Endometrial microvascular endothelial cells (primary cell): Measurements from ENCODE around the gene CAND2. TPM values are rescaled to one million over a fixed set of nuclear protein-coding genes. Genes with fewer than 3 reads are reported as not detected.
"Not testable (repeated sequence)": the region's sequence is repeated elsewhere in the genome, so short reads cannot be mapped to it uniquely, and the experiment has no call there.

Source experiments
- in situ Hi-C: cut with HindIII; loops from 2 replicates; pipeline ENCODE4 v1.10.0; 2017; ENCODE audit warnings: low sequenced_read_pairs, low pct_unique_long_range_greater_than_20kb; ENCODE audit errors: inconsistent ontology term
- total RNA-seq: library from RNA; depleted of rRNA; stranded (reverse); fragments of >200 nt; gene quantifications from one replicate; pipeline ENCODE4 v1.2.3, GENCODE V29; 2015; ENCODE audit errors: inconsistent ontology term

The CAND2 gene
- total RNA-seq, 1 donor from 2014 or later = 0.74 TPM

DNA sequence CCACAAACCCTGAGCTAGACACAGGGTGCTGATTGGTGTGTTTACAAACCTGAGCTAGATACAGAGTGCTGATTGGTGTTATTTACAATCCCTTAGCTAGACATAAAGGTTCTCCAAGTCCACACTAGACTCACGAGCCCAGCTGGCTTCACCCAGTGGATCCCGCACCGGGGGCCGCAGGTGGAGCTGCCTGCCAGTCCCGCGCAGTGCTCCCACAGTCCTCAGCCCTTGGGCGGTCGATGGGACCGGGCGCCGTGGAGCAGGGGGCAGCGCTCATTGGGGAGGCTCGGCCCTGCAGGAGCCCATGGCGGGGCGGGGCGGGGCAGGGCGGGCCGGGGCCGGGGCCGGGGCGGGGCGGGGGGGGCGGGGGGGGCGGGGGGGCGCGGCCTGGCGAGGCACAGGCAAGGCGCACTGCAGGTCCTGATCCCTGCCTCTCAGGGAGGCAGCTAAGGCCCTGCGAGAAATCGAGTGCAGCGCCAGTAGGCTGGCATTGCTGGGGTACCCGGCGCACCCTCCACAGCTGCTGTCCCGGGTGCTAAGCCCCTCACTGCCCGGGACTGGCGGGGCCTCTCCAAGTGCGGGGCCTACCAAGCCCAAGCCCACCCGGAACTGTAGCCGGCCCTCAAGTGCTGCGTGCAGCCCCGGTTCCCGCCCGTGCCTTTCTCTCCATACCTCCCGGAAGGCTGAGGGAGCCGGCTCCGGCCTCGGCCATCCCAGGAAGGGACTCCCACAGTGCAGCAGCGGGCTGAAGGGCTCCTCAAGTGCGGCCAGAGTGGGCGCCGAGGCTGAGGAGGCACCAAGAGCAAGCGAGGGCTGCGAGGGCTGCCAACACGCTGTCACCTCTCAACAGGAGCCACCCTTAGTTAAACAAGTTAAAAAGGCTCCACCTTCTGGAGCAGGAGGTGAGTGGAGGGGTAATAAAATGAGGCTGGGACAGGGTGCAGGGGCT lies 27.6 kb upstream of the CAND2 start:
- in situ Hi-C loops = no loop called here

DNA sequence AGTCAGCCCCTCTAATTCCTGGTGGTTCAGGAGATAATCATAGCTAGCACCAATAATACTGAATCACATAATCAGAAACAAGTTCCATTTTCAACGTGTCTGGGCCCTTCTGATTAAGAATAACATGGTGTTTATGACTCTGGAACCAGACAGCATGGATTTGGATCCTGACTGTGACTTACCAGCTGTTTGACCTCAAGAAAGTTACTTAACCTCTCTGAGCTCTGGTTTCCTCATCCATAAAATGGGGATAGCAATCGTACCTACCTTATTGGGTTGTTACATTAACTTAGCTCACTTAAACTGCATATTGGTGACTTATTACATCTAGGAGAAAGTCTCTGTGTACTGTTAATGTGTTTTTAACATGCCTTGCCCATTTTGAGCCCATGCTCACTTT lies 26.7 kb upstream of the CAND2 start:
- in situ Hi-C loops = no loop called here

DNA sequence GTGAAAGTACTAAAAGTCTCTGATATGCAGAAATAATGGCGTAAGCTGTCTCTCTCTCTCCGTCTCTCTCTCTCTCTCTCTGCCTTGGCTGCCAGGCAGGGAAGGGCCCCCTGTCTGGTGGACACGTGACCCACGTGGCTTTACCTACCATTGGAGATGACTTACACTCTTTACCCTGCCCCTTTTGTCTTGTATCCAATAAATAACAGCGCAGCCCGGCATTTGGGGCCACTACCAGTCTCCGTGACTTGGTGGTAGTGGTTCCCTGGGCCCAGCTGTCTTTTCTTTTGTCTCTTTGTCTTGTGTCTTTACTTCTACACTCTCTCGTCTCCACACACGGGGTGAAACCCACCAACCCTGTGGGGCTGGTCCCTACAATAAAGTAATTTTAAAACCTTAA lies 25.2 kb upstream of the CAND2 start:
- in situ Hi-C loops = no loop called here

DNA sequence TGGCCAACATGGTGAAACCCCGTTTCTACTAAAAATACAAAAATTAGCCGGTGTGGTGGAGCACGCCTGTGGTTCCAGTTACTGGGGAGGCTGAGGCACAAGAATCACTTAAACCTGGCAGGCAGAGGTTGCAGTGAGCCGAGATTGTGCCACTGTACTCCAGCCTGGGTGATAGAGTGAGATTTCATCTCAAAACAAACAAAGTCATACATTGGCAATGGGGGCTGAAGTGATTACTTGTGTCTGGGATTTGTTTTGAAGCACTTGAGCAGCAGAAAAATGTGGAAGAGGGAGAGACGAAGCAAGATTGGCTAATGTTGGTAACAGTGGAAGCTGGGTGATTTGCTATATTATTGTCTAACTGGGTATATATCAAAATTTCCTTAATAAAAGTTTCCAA lies 24.0 kb upstream of the CAND2 start:
- in situ Hi-C loops = no loop called here

DNA sequence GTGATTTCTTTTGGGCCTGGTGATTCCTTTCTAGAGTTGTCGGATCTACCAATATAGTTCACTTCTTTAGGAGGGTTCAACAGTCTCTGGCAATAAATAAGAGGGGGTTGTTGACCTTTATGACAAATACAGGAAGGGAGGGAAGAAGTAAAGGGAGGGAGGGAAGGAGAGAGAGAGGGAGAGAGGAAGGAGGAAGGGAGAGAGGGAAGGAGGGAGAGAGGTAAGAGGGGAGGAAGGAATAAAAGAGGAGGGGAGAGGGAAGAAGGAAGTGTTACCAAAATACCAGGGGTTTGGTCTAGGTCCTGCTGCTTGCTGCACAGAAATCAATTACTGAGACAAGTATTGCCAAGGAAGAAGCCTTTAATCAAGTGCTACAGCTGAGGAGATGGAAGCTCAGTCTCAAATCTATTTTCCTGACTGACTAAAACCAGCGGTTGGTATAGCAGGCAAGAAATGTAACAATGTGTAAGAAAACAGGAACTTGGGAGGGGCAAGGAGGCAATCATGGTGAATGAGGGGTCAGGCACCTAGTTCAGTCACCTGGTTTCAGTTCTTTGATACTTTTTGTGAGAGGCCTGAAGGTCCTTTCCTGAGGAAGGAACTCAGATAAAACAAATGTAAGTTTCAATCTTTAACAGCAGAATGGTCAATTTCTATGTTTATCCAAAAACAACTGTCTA lies 23.3 kb upstream of the CAND2 start:
- in situ Hi-C loops = no loop called here

DNA sequence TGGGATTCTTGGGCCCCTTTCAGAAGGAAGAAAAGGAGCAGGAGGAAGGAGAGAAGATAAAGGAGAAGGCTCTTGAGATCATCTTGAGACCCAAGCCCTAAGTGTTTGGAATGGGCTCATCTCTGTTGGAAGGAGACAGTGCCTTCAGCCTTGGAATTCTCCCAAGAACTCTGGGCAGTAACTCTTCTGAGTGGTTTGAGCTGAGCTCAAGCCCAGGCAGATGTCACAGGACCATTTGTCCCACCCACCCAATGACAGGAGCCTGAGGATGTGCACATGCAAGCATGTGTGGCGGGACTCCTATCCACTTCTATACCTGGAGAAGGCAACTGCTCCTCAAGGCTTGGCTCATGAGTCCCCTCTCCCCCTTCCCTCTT lies 22.8 kb upstream of the CAND2 start:
- in situ Hi-C loops = no loop called here

DNA sequence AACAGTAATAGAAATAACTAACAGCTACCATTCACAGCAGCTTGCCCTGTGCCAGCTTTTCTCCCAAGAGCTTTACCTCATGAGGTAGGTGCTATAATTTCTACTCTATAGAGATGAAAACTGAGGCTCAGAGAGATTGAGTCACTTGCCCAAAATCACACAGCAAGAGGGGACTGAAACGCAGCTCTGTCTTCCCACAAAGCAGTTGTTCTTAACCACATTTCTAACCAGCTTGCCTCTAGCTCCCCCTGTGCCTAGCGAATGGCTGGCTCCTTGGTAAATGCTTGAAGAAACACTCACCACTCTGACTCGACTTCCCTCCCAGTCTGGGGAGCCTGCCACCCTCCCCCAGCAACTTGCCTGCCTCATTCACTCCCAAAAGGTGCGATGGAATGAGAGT lies 21.9 kb upstream of the CAND2 start:
- in situ Hi-C loops = no loop called here

DNA sequence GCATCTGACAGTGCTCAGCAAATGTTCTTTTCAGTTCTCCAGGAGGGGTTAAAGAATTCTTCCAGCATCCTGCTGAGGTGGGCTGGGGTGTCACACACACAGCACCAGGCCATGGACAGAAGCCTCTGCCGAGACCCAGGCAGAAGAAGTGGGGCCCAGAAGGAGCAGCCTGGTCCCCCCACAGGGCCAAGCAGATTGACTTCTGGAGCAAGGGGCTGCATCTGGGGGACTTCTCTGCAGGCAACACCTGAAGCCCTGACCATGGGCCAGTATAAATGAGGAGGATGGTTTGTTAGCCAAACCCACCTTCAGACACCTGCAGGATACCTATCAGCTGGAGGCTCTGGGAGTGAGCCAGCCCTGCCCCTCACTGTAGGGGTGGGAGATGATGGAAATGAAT lies 21.3 kb upstream of the CAND2 start:
- in situ Hi-C loops = no loop called here

DNA sequence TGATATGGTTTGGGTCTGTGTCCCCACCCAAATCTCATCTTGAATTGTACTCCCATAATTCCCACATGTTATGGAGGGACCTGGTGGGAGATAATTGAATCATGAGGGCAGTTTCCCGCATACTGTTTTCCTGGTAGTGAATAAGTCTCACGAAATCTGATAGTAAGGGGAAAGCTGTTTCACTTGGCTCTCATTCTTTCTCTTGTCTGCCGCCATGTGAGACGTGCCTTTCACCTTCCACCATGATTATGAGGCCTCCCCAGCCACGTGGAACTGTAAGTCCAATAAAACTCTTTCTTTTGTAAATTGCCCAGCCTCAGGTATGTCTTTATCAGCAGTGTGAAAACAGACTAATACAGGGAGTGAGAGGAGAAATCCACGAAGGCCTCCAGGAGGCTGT lies 20.5 kb upstream of the CAND2 start:
- in situ Hi-C loops = not testable (repeated sequence)

DNA sequence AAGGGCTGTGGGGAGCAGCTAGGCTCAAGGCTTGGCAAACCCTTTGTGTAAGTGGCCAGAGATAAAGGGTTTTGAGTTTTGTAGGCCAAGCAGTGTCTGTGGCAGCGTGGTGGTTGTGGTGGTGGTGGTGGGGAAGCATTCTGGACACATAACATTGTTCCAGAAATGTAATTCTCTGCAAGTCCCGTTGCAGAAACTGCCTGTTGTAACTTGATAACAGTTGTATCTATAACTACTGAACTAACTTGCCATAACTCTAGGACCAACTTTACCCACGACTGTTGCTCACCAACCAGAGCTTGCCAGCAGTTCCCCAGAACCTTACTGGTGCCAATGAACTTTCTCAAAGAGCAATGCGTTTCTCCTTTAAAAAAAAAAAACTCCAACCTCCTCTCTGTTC lies 19.3 kb upstream of the CAND2 start:
- in situ Hi-C loops = no loop called here

DNA sequence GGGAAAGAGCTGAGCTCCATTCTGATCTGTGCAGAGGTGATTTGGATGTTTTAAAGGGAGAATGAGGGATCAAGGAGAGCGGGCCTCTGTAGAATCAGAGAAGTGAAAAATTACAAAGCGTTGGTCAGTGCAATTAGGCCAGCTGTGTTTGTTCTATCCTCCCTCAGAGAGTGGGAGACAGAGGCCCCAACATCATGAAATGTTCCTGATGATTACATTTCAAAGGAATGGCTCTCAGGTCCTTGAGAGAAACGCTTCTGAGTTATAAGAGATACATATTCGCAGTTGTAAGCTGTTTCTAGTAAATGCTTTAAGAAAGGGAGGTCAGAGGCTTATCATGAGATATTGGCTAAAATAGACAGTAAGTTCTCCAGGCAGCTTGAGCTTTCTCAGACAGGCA lies 15.7 kb upstream of the CAND2 start:
- in situ Hi-C loops = no loop called here

DNA sequence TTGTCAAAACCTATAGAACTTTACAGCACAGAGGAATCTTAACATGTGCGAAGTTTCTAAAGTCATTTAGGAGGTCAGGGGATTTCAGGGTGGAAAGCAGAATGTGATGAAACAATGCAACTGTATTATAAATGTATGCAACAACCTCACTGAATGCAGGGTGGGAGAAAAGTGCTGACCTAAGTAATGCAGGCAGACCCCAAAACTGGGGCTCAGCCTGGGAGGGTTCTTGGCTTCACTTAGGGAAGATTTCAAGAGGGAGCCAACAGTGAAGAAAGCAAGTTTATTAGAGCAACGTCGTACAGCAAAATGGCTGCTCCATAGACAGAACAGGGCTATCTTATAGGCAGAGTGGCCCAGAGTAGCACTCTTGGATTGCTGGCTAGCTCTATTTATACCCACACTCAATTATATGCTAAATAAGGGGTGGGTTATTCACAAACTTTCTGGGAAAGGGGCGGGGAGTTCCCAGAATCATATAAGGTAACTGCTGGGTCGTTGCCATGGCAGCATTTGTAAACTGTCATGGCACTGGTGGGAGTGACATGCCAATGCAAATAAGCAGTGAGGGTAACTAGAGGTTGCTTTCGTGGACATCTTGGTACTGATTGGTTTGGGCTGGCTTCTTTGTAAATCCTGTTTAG lies 14.2 kb upstream of the CAND2 start:
- in situ Hi-C loops = no loop called here

DNA sequence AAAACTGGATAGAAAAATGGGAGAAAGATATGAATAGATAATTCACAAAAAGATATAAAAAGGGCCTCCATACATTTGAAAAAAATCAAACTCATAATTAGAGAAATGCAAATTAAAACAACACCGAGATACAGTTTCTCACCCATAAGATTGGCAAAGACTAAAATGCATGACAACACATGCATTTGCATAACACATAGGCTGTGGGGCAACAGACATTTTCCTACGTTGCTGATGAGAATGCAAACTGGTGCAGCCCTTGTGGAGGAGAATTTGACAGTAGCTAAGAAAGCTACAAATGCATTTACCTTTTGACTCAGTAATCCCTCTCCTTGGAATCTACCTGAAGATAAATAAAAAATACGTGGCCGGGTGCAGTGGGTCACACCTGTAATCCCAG lies 11.4 kb upstream of the CAND2 start:
- in situ Hi-C loops = no loop called here

DNA sequence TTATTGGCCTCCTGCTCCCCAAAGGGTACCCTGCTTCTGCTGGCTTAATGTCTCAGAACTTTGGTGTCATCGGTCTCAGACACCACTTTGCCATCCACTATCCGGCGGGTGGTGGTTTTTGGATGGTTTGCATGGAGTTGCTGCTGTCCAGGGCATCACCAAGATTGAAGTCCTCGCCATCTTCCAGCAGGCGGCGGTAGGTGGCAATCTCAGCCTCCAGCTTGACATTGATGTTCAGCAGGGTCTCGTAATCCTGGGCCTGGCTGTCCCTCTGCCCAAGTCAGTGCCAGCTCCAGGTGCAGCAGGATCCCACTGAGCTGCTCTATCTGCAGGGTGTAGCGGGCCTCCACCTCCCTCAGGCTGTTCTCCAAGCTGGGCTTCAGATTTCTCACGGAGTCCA lies 9.1 kb upstream of the CAND2 start:
- in situ Hi-C loops = not testable (repeated sequence)

DNA sequence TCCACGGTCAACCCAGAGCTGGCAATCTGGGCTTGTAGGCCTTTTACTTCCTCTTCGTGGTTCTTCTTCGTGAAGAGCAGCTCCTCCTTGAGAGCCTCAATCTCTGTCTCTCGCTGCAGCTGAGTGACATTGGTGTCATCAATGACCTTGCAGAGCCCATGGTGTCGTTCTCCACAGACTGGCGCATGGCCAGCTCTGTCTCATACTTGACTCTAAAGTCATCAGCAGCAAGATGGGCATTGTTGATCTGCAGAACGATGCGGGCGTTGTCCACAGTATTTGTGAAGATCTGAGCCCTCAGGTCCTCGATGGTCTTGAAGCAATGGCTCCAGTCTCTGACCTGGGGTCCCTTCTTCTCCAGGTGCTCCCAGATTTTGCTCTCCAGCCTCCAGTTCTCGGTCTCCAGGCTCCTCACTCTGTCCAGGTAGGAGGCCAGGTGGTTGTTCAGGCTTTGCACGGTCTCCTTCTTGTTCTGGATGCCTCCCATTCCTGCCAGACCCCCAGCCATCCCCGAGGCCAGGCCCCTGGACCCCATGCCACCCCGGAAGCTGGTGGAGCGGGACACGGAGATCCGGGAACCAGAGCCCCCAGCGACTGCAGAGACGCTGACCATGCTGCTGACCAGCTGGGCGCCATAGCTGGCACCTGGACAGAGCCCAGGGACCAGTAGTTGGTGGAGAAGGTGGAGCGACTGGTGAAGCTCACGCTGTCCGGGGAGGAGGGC lies 8.4 kb upstream of the CAND2 start:
- in situ Hi-C loops = not testable (repeated sequence)

DNA sequence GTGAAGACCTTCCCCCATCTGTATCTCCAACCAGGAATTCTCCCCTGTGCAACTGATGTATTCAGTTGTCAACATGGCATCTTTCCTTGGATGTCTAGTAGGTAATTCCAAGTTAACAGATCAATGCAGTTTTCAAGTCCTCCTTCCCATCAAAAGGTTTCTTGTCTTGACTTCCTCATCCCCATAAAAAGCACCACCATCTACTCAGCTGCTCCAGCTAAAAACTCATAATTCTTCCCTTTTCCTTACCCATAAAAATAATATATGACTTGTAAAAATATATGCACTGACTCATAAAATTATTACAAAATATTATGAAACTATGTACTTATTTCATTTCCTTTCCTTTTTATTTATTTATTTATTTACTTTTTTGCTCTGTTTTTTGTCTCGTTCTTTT lies 5.0 kb upstream of the CAND2 start:
- in situ Hi-C loops = no loop called here

DNA sequence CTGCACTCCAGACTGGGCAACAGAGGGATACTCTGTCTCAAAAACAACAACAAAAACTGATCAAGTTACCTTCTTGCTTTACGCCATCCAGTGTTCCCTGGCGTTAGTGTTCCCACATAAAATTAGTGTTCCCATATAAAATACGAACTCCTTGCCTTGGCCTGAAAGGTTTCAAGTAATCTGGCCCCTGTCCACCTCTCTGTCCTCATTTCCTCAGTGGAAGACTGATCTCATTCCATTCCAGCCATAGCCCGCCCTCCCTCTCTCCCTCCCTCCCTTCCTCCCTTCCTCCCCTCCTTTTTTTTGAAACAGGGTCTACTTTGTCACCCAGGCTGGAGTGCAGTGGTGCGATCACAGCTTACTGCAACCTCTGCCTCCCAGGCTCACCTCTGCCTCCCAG lies 2.8 kb upstream of the CAND2 start:
- in situ Hi-C loops = no loop called here

DNA sequence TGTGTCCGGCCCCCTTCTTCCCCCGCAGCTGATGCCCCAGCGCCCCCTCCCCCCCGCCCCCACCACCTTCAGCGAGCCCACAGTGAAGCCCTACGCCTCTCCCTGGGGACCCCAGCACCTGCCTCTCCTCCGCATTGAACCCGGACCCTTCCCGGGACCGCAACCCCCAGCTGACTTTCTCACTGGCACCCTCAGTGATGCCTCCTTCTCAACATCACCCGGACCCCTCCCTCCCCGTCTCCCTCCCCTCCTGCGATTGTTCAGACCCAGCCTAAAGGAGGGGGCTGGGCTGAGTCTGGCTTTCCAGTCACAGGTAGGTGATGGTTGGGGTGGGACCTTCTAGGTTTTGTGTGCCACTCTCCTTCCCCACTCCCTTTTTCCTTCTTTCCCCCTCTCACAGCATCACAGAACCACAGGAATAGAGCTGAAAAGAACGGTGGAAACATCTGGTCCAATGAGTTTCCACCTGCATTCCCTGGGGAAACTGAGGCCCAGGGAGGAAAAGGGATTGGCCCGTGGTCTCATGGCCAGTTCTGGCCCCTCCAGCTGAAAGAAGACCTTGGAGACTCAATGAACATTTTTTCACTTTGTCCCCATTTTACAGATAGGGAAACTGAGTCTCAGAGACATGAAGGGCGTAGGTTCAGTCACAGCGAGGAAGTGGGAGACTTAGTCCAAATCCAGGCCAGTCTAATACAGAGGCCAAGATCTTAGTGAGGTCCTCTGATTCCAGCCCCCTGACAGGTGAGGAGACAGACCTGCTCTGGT lies 828 bp downstream of the CAND2 start:
- in situ Hi-C loops = no loop called here
